ENCODE results near the gene MSANTD3.

GRCh38 chr9:100448266-100448665, 21.3 kb downstream of the MSANTD3 start:
- TF ChIP-seq CTCF (conservative IDR thresholded peaks at IDR 0.05; ENCODE audit: low read depth in 2 of 2) (no peak), EZH2phosphoT487 (IDR thresholded peaks at IDR 0.05; ENCODE audit: unreplicated experiment) (no peak), POLR2AphosphoS5 (IDR thresholded peaks at IDR 0.05; ENCODE audit: low read depth) (no peak), EZH2 (IDR thresholded peaks at IDR 0.05; ENCODE audit: low read depth, unreplicated experiment) (no peak), CREB1 (CRISPR knock-in tag; IDR thresholded peaks at IDR 0.05; ENCODE audit: low read depth) (no peak), ETS1 (IDR thresholded peaks at IDR 0.05) (no peak), JUNB (IDR thresholded peaks at IDR 0.05; ENCODE audit: unreplicated experiment) (no peak), ZNF331 (CRISPR knock-in tag; IDR thresholded peaks at IDR 0.05; ENCODE audit: low read depth) (no peak), NANOG (IDR thresholded peaks at IDR 0.05; ENCODE audit: borderline replicate concordance) (no peak)
- TF ChIP-seq, protein P1, sequence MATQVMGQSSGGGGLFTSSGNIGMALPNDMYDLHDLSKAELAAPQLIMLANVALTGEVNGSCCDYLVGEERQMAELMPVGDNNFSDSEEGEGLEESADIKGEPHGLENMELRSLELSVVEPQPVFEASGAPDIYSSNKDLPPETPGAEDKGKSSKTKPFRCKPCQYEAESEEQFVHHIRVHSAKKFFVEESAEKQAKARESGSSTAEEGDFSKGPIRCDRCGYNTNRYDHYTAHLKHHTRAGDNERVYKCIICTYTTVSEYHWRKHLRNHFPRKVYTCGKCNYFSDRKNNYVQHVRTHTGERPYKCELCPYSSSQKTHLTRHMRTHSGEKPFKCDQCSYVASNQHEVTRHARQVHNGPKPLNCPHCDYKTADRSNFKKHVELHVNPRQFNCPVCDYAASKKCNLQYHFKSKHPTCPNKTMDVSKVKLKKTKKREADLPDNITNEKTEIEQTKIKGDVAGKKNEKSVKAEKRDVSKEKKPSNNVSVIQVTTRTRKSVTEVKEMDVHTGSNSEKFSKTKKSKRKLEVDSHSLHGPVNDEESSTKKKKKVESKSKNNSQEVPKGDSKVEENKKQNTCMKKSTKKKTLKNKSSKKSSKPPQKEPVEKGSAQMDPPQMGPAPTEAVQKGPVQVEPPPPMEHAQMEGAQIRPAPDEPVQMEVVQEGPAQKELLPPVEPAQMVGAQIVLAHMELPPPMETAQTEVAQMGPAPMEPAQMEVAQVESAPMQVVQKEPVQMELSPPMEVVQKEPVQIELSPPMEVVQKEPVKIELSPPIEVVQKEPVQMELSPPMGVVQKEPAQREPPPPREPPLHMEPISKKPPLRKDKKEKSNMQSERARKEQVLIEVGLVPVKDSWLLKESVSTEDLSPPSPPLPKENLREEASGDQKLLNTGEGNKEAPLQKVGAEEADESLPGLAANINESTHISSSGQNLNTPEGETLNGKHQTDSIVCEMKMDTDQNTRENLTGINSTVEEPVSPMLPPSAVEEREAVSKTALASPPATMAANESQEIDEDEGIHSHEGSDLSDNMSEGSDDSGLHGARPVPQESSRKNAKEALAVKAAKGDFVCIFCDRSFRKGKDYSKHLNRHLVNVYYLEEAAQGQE (IDR thresholded peaks at IDR 0.05; ENCODE audit: unreplicated experiment) = no peak

Measured in GM23338 (cell line).